NCI-H524 treated with DMSO at 0.1 percent for 48 hours (cell line): ENCODE measurements around the gene CAMTA1.

ENCODE experiments used
- DNase-seq: peaks from one replicate; lab custom pipeline; 2025; lab: John Stamatoyannopoulos, UW

CAMTA1 gene

DNA sequence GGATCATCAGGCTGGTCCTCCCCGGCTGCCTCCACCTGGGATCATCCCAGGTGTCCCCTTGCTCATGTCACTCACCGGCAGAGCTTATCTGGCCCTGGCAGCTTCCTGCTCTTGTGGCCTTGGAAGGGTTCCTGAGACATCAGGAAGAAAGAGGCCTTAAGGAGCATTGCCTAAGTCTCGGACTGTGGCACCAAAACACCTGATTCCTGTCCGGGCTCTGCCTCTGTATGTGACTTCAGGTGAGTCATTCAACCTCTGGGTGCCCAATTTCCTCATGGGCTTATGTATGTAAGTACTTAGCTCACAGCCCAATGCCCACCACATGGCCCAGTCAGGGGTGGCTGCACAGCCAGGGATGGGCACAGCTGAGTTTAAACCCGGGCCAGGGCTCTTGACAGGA lies 729.9 kb downstream of the CAMTA1 start:
- no peak for DNase-seq

DNA sequence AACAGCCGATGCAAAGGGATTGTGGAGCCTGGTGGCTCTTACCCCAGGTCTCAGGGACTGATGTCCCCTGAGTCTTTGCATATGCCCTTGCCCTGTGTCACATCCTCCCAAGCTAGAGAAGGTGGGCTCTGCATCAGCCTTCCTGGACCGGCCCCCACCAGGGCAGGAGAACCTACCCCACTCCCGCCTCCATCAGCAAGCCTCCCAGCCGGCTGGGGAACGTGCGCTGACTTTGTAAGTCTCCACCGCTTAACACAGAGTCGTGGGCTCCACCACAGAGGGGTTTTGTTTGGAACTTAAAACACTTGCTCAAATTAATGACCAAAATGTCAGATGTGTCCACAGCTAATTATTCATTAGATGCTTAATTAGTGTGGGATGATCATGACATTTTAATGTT lies 730.6 kb downstream of the CAMTA1 start:
- DNase-seq, result no peak

DNA sequence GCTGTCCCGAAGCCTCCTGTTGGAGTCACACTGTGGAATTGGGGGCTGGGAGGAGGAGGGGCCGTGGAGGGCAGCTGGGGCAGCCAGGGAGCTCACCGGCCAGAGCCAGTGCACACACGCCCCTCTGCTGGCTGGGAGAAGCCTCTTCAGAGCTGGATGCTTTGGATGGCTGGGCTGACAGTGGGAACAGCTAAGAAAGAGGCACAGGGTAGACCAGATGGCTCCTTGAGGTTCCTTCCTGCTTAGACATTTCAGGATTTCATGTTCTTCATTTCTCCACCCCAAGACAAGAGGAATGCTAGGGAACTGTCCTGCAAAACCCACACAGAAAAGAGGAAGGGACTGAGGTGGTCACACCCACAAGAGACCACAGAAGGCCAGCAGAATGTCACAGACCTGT lies 731.1 kb downstream of the CAMTA1 start:
- DNase-seq, result no peak

DNA sequence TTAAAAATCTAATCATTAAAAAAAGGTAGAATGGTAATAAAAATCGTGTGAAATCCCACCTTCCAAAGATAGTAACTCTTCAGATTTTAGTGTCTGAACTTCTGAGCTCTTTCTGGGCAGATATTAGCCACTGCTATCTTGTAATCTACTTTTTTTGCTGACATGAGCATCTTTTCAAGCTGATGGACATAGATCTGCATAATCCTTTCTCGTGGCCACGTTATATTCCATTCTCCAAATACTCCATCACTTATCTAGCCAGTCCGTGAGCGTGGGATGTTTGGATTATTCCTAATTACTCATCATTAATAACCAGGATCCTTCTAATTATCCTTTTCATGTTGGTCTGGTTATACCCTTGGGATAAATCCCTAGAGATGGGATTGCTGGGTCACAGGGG lies 731.7 kb downstream of the CAMTA1 start:
- no peak for DNase-seq

DNA sequence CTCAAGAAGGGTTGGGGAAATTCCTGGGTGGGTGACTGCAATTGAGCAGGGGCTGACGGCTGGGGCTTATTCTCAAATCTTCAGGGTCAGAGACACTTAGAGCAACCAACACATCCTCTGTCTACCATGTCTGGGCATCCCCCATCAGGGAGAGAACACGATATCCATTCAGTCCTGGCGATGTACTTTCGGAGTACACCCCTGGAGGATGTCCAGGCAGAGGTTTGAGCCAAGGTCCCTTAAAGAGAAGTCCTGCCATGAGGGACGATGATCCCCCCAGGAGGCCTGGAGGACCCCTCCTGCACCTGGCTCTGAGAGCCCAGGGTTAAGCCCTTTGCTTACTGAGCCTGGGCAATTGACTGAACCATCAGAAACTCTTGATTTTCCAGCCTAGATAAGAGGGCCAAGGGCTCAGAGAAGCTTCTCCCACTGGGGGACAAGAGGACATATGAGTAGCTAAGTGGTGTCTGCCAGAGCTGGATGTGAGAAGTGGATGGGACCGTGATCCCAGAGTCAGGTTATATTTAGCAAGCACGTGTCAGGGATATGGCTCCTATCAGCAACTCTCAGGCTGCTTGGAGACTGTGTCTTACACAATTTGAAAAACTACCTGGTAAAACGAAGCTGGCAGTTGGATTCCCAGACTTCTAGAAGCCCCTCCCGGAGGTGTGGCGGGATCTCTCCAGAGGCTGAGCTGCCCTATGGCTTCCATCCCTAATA lies 732.5 kb downstream of the CAMTA1 start:
- DNase-seq, result no peak

DNA sequence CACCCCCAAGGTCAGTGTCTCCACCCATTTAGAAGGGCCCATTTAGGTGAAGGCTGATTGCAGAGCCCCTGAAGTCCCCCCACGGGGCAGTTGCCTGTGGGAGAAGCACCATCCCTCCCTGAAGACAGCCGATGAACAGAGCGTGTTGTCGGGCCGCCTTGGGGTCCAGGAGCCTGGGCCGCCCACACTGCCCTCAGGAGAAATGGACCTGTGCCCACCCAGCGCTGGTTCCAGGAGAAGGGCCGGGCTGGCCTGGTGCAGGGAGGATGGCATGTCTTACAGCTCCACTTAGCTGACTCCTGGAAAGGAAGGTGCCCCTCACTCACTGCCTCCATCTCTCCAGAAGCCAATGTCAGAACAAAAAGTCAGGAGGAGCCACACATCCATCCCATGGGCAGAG lies 733.2 kb downstream of the CAMTA1 start:
- DNase-seq, result no peak

DNA sequence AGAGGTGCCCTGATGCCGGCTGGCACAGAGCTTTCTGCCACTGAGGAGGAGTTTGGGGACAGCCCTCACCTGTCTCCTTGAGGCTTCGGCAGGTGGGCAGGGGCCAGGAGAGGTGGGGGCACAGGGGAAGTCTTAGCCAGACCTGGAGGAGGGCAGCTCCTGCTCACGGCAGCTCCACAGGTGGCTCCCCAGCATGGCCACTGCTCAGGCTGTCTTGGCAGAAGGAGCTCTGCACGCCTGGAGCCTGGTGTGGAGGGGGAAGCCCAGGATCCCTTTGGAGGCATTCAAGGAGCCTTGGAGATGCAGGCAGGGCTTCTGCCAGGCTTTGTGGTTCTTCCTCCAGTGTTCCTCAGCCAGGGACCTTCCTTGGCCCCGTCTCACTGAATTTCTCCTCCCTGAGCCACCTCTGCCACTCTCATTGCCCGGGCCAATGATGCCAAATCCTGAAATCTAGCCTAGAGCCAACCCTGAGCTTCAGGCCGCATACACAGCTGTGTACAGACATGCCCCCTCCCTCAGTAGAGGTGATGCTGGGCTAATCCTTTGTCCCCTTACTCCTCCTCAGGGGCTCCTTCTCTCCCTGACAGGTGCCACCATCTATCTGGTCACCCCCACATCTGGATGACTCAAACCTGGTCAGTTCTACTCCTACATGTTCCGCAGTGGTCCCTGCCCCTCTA lies 734.1 kb downstream of the CAMTA1 start:
- DNase-seq, result no peak

DNA sequence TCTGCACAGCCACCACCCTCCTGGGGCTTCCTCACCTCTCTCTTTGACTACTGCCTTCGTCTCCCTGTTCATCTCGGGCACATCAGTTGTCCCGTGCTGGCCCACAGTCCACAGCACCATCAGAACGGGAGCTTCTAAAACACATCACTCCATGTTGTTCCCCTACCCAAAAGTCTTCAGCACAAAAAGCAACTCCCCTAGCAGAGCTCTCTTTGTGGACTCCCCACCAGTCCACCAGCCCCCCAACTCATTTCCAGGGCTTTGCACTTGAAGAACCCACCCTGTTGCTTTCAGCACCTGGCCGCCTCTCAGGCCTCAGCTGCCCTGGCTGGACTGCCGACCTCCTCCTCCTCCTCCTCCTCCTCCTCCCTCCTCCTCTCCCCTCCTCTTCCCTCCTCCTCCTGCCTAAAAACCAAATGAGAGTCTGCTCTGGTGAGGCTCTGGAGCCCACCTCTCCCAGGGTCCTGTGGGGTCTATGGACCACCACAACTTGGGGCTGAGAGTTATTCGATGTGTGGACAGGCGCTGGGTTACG lies 734.7 kb downstream of the CAMTA1 start:
- no peak for DNase-seq

DNA sequence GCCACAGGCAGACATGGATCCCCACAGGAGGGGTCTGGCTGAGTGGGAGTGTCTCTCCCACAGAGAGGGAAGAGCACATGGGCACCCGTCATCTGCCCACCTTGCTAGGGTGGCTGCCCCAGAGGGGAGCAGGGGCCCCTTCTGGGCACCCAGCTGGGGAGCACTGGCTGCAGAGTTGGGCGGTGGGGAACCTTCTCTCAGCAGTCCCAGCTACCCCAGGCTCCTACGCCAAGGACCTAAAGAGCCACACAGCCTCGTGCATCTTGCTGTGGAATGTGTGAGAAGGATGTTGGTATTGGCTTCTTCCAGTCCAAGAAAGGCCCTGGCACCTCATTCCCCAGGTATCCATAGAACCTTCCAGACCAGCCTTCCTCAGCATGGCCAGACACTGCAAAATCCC lies 735.2 kb downstream of the CAMTA1 start:
- no peak for DNase-seq

DNA sequence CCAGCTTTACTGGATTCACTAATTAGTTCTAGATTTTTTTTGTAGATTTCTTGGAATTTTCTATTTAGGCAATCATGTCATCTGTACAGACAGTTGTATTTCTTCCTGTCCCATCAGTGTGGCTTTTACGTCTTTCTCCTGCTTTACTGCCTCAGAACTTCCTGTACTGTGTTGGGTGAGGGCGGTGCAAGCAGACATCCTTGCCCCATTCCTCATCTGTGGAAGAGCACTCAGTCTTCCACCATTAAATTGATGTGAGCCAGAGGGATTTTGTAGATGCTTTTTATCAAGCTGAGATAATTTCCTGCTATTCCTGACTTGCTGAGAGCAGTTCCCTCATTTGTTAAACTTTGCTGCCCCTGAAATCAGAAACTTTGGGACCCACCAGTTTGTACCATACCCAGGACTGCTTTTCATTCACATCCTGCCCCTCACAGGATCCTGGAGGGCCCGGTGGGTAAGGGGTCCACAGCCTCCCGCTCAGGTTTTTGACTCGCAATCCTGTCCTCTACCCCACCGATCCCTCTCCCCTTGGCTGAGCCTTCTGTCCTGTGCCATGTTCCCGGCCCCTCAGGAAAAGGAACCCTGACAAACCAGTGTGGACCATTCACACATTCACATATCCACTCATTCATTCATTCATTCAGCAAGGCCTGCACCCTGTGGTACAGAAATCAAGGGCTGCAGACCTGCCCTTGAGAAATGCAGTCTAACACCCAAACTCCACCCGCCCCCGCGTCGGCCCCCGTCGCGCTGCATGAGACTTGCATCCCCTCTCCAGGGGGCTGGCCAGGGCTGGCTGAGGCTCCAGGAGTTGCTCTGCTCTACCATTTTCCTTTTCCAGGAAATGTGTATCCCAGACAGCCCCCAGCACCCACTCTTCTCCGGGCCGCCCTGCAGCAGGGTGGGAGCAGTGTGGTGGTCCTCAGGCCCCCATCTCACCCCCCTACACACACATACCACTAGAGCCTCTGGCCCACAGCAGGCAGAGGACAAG lies 739.4 kb downstream of the CAMTA1 start:
- DNase-seq, result no peak

DNA sequence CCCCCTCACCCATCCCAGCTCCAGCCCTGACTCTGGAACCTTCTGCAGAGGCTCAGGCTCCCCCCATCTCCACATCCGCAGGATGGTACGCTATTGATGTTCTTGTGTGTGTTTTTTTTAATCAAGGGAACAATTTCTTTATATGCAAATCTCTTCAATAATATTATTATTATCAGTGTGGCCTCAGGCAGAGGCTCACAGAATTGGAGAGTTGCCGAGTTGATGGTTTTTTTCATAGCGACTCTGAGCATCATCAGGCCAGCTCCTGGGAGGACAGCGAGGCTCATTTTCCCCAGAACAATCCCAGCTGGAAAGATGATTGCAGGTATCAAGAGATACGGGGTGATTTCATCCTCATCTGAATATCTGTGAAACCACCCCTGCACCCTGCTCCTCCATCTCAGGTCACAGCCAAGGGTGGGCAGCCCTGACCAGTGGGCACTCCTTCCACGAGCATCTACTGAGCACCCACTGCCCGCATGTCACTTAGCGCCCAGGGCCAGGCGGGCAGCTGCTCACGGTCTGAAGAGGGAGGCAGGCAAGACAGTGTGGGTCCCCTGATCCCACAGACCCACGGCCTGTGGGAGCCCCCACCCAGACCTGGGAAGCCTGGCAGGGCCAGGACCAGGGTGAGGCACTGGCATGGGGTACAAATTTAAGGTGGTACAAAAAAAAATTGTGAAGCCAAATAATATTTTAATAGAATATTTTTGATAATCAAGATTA lies 740.2 kb downstream of the CAMTA1 start:
- no peak for DNase-seq

DNA sequence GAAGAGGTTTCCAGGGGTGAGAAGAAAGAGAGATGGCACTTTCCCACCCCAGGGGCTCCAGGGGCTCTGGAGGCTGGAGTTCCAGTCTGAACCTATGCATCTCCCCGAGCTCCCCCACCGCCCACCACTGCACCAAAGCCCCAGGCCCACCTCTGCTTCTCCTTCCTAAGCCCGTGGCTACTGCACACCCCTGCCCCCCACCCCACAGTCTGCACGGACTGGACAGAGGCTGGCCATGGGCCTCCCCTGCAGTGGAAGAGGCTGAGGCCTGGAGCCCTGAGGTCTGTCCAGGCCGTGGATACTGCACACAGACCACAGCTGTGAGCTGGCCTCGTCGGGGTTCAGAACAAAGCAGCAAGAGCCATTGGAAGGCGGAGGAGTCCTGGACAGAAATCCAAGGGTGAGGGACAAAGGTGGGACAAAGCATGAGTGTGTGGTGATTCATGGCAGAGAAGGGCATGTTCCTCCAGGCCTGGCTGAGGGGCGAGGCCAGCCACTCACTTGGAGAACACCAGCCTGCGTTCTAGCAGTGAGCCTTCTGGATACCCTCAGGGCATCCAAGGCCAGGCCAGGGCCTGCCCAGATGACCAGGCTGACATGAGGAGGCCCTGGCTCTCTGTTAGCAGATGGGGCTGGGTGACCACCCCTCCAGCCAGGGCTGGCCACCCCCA lies 741.1 kb downstream of the CAMTA1 start:
- DNase-seq, result no peak

DNA sequence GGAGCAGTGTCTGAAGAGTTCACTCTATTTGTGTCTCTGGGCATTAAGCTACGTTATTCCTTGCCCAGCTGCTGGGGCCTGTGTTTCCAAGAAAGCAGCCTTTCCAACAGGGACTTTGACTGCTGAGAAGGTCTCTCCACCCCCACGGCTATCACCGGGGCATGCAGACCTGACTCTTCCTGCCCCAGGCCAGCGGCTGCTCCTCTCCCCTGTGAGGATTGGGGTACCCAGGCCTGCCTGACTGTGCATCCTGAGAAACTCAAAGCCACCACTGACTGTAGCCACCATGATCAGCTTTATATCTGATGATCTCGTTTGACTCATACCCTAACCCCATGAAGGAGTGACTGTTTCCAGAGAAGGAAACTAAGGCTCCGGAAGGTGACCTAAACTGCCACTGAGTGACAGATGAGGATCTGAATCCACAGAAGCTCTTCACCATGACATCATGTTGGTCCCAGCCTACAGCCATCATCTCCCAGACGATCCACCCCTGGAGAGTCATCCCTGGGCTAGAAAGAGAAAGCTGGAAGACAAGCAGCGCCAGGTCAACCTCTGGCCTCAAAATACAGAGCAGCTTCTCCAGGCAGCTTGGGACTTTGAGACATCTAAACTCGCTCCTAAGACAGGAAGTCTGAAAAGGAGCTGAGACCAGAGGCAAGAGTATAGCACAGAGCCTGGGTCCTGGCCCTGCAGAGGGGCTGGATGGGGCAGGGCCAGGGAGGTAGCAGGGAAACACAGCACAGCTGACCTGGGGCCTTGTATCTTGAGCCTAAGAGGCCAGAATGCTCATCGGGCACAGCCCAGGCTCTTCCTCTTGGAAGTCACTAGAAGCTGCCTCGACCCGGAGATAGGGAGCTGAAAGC lies 741.8 kb downstream of the CAMTA1 start:
- DNase-seq, result no peak

DNA sequence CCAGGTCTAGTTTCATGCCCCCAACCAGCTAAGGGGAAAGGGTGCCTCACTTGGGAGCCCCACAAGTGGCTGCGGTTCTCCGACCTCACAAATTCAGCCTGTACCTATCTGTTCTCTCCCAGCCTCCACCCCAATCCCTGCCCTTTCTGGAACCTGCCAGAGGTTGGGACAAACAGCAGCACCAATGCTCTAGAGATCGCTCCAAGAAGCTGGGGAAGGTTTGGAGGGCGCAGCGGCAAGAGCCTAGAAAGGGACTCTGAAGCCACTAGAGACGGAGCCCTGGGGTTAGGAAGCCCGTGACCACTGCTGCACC lies 742.4 kb downstream of the CAMTA1 start:
- no peak for DNase-seq

DNA sequence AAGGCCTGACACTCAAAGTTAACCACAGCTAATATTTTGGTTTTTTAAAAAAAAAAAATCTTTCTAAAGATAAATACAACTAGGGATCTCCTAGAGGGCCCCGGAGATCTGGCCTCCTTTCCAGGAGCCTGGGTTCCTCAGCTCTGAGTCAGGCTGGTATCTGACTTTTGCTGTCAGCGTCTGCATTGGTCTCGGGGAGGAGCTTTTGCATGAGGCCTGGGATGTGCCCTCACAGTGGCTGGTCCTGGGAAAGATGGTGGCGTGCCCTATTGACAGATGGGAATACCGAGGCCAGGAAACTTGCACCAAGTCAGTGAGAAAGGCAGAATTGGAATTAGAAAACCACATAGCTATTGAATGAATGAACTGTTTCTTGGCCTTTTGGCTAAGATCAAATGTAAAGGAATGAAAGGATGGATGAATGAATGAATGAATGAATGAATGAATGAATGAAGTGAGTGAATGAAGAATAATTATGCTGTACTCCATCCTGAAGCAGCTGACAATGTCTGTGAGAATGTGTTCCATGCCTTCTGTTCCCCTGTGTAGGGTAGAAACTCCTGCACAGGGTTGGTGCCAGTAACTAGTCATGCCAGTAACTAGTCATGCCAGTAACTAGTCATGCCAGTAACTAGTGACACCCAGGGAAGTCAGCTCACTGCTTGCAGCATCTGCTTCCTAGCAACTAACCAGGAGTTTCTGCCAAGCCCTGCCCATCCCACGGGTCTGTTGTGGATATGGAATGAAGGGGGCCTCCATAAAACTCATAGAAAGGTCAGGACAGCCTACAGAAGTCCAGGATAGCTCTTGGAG lies 743.3 kb downstream of the CAMTA1 start:
- no peak for DNase-seq

DNA sequence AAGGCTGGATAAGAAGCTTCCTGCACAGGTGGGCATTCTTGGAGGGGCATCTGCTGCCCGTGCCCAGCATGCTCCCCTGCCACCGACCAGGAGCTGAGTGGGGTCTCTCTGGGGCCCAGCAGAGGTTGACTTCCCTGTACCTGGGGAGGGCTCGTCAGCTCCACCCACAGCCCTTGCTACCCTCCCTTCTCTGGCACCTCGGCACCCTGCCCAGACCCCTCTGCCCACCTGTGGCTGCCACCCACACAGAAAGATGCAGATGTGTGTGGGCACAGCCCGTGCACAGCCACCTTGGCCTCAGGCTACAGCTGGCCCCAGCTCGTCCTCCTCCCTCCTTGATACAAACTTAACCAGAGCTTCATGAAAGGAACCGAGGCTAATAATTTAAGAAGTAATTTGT lies 744.7 kb downstream of the CAMTA1 start:
- no peak for DNase-seq

DNA sequence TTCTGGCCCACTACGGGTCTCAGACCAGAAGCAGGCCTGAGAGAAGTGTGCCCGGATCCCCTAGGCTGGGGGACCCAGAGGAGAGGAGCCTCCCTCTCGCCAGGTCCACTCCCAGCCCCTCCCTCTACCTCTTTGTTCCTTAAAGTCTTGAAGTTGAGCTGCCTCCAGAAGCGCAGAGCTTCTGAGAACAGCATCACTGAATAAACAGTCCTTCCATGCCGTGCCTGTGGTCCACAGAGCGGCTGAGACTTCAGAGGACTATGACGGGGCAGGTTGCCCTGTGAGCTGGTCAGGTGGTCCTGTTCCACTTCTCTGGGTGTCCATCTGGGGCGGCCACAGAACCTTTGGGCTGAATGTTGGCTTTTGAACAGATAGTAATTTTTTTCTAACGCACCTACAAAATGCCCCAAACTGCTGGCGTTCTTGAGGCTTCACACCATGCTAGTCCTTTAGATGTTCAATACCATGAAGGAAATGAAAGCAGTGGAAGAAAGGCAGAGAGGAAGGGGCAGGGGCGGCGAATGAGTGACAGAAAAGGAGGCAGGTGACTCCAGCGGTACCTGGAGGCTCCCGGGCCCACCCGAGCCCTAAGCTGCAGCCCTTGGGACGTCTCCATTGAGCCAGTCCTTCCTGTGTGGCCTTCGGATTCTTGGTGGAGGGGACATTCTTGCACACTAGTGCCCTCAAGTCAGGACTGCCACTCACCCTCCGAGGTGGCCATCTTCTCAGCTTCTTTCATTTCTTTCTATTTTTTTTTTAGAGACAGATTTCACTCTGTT lies 746.5 kb downstream of the CAMTA1 start:
- DNase-seq, result no peak

DNA sequence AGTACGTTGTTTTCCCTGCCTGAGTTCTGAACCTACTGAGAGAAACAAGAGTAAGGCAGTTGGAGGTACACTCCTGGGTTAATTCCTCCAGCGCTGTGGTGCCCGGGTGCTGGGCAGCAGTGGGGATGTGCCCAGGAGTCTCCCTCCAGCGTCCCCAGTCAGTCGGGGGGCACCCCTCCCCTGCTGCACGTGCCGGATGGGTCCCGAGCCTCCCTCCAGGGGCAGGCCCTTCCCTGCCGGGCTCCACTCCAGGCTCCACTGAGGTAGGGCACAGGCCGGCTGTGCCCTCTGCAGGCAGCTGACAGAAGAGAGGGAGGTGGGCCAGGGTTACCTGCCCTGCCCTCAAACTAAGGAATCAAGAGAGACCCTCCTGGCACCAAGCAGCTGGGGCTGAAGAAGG lies 747.8 kb downstream of the CAMTA1 start:
- DNase-seq, result no peak
